PC-9 (cell line): ENCODE results near the gene BLOC1S6.

Source experiments
- CTCF ChIP-seq: fragments of 200-600 bp; sonication (generic); conservative IDR thresholded peaks from 2 replicates; pipeline ENCODE4 v1.6.1; 2017; ENCODE audit warnings: mixed run types, antibody characterized with exemption, mild to moderate bottlenecking, moderate library complexity
- EZH2 ChIP-seq: fragments of 200-600 bp; sonication (generic); IDR thresholded peaks from 2 replicates; pipeline ENCODE4 v1.8.0; 2017; ENCODE audit warnings: antibody characterized with exemption, low read depth

- no peak for TF ChIP-seq CTCF
- no peak for TF ChIP-seq EZH2
These were observed 14.6 kb upstream of the BLOC1S6 start for GRCh38 chr15:45572617-45573016.
